GM10248 (cell line): ENCODE results near the gene DNASE1L3.

Experiments used
- CTCF ChIA-PET: fragments of 300-600 bp; sonication (Branson Sonifier 250); formaldehyde crosslinking; extraction: SDS; loops from one replicate; lab custom pipeline; 2021; ENCODE audit warnings: antibody characterized with exemption; lab: Yijun Ruan, JAX
- POLR2A ChIA-PET: fragments of 350-650 bp; sonication (Branson Sonifier 250); formaldehyde crosslinking; extraction: SDS; loops from one replicate; lab custom pipeline; 2020; ENCODE audit warnings: antibody characterized with exemption; lab: Yijun Ruan, JAX
- DNase-seq: peaks from one replicate; pipeline ENCODE4 v3.0.0; 2012; ENCODE audit errors: extremely low spot score
- TF ChIP-seq, protein P1 (sequence below): IDR thresholded peaks from 2 replicates; pipeline ENCODE4 v1.5.1; 2012; ENCODE audit warnings: mild to moderate bottlenecking, low read depth; ENCODE audit errors: extremely low read depth, missing control alignments, control extremely low read depth

Gene DNASE1L3

DNA sequence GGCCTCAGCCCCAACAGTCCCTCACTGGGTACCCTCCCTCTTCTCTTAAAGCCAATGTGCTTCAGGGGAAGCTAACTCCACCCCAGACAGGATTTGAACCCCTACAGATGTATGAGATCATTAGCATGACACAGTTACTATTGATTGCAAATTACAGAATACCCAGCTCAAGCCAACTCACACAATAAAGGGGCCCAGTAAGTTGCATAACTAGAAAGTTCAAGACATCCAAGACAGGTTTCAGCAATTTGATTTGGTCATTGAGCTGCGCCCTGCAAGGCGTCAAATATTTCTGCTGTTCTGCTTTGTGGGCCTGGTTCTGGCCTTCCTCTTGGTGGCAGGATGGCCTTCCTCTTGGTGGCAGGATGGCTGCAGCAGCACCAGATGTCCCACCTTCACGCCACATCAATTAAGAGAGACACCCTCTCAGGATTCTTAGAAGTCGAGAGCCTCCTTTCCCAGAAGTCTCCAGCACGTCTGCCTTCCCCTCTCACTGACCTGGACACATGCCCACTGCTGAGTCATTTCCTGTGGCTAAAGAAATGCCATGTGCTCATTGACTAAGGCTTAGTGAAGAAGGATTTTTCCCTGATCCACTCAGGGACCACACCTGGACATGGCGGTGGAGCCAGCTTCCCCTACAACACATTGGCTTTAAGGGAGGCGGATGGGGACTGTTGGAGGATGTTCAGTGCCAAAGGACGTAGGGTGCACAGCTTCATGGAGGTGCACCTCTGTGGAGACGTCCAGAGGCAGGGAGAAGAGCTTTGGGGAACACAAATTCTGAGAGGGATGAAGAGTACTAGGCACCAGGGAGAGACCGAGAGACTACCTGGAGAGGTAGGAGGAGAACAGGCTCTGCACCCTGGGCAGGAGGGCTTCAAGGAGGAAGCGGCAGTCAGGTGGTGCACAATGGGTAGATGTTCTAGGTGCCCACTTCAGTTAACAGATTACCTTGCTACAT lies 49.1 kb downstream of the DNASE1L3 start:
- TF ChIP-seq, protein P1, sequence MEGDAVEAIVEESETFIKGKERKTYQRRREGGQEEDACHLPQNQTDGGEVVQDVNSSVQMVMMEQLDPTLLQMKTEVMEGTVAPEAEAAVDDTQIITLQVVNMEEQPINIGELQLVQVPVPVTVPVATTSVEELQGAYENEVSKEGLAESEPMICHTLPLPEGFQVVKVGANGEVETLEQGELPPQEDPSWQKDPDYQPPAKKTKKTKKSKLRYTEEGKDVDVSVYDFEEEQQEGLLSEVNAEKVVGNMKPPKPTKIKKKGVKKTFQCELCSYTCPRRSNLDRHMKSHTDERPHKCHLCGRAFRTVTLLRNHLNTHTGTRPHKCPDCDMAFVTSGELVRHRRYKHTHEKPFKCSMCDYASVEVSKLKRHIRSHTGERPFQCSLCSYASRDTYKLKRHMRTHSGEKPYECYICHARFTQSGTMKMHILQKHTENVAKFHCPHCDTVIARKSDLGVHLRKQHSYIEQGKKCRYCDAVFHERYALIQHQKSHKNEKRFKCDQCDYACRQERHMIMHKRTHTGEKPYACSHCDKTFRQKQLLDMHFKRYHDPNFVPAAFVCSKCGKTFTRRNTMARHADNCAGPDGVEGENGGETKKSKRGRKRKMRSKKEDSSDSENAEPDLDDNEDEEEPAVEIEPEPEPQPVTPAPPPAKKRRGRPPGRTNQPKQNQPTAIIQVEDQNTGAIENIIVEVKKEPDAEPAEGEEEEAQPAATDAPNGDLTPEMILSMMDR, result no peak
- CTCF ChIA-PET, result interaction anchor here (1.2 to 1.4 kb wide), 4 partner anchors 15 to 157 kb away, joined by 3 to 9 read pairs (median 3); partner anchors contain the start of genes HTD2 and RPP14
- POLR2A ChIA-PET, result no interaction called here
- DNase-seq, result no peak

- ChIA-PET CTCF (interaction anchor here (1.4 kb wide), 1 partner anchor 17 kb away, joined by 9 read pairs; no protein-coding TSS in a partner anchor), POLR2A (no interaction called here)
- no peak for DNase-seq
- TF ChIP-seq, protein P1, result no peak
Observed at GRCh38 chr3:58160399-58160798, 50.4 kb downstream of the DNASE1L3 start.

DNA sequence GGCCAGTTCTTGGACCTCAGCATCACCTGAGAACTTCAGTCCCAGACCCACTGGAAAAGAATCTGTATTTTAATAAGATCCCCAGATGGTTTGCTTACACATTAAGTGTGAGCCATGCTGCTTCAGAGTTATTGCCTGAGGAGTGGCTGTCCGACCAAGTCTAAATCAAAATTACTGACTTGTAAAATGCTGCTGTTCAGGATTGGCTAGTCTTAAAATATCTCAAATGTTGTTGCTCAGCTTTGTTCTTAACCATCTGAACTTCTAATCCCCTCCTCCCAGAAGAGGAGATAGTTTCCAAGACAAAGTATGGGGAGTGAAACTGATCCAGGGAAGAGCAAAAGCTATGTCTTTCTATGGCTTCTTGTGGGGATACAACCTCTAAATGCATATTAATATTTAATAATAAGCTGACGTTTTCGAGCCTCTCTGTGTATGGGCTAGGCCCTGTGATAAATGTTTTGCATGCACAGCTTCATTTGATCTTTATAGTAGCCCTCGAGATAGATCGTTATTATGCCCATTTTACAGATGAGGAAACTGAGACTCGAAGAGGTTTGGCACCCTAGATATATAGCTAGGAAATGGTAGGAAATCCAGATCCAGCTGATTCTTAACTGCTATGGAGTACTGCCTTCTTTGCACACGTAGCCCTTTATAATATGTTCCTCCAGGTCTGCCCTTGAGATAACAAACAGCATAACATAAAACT lies 52.2 kb downstream of the DNASE1L3 start:
- no peak for DNase-seq
- CTCF ChIA-PET, result interaction anchor here (0.9 to 3.6 kb wide), 5 partner anchors 9 to 151 kb away, joined by 3 to 24 read pairs (median 5); partner anchors contain the start of gene FLNB
- TF ChIP-seq, protein P1, result no peak
- POLR2A ChIA-PET, result no interaction called here

DNA sequence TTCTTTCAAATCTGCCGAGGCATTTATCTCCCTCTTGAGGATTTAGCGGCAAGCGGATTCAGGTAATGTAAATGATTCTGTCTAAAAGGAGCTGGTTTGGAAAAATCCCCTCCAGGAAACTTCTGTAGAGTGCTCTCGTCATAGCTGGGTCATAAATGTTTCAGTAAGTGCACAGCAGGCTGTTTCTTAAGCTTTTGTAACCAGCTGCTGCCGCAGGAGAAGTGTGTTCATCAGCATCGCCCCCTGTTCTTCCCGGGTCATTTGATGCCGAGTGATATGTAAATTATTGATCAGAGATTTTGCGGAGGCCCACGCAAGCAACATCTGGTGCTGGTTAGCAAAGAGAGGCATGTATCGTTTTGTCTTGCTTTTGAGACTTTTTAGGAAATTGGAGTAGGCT lies 53.1 kb downstream of the DNASE1L3 start:
- CTCF ChIA-PET, result interaction anchor here (0.6 to 3.6 kb wide), 4 partner anchors 10 to 150 kb away, joined by 3 to 24 read pairs (median 7); partner anchors contain the start of gene FLNB
- POLR2A ChIA-PET, result no interaction called here
- TF ChIP-seq, protein P1, result no peak
- DNase-seq, result no peak

DNA sequence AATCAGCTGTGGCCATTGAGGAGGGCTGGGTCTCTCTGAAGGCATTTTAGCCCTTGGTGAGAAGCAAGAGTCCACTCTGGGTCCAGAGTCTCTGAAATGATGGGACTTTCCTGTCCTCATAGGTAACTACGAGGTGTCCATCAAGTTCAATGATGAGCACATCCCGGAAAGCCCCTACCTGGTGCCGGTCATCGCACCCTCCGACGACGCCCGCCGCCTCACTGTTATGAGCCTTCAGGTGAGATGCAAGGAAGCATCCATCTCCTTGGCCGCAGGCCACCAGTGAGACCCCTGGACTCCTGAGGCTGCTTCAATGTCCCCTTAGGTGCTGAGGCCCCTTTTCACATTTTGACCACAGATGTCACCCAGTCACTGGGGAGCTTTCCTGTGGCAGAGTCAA lies 54.9 kb downstream of the DNASE1L3 start:
- ChIA-PET POLR2A (no interaction called here), CTCF (interaction anchor here (0.8 to 1.7 kb wide), 2 partner anchors 9 to 21 kb away, joined by 3 to 5 read pairs; no protein-coding TSS in a partner anchor)
- TF ChIP-seq, protein P1, result no peak

More for the DNA sequence above, 54.9 kb downstream of the DNASE1L3 start:
- DNase-seq, result no peak
